Muscle of back (tissue), 11 donors: ENCODE results near the gene ARHGEF10L. TPM values are rescaled to one million over a fixed set of nuclear protein-coding genes. Genes with fewer than 3 reads are reported as not detected.

Source experiments
- DNase-seq, 3 donors: peaks; one replicate each; pipeline versions ENCODE4 v3.0.0 to v3.0.0-alpha.2; 2013
- polyA plus RNA-seq, 10 donors: library from polyadenylated mRNA; unstranded; fragments of 120-200 nt; gene quantifications; one replicate each; pipeline ENCODE4 v1.2.1, GENCODE V29; 2013; ENCODE audit not compliant: insufficient read length in 10 of 10

Gene ARHGEF10L
- polyA plus RNA-seq, 10 donors = 16.6 to 22.8 (median 19.6) TPM

DNA sequence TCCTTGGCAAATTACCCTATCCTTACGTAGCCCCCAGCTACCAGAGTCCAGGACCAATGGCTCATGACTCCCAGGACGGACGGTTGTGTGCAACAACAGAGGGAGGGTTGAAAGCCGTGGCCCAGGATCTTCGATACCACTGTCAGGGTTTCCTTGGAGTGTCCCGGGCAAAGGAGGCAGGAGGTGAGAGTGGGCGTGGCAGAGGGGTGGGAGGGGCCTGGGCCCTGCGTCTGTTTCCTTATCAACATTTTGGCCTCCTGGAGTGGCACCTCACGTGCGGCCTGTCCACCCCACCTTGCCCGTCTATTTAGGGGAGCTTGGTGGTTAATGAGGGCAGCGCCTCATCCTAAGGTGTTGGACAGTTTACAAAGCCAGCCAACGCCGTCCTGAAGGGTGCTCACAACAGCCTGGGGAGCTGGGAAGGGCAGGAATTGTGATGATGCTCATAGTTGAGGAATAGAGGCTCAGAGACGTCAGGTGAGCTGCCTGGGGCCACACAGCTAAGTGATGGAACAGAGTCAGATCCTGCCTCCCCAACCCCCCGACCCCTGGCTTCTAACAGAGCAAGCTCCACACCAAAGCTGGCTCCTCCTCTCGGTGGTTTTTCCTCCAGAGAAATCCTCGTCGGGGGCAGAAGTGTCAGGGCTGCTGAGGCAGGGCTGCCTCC is 17.4 kb upstream of the ARHGEF10L start:
- no peak for DNase-seq

DNA sequence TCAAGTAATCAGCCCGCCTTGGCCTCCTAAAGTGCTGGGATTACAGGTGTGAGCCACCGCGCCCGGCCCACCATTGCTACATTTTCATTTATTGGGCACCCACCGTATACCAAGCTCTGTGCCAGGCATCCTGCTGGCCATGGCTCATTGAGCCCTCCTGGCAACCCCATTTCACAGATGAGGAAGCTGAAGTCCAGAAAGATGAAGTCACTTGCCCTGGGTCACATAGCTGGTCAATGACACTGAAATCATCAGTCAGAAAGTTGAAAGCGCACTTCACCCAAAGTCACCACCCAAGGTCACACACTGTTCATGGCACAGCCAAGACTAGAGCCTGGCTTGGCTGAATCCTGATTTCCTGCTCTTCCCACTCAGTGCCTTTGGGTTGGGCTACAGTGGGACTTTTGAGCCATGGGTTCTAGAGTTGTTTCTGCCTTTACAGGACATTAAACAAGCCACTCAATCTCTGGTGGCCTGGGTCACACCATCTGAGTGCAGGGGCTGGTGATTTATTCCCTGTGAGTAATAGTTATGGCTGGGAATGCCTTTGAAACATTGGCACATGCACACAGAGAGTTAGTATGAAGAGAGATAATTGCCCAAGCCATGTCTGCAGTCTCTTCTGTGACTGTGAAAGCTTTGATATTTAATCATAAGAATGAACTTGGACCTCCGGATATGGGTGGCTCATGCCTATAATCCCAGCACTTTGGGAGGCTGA is 16.0 kb upstream of the ARHGEF10L start:
- DNase-seq = no peak

DNA sequence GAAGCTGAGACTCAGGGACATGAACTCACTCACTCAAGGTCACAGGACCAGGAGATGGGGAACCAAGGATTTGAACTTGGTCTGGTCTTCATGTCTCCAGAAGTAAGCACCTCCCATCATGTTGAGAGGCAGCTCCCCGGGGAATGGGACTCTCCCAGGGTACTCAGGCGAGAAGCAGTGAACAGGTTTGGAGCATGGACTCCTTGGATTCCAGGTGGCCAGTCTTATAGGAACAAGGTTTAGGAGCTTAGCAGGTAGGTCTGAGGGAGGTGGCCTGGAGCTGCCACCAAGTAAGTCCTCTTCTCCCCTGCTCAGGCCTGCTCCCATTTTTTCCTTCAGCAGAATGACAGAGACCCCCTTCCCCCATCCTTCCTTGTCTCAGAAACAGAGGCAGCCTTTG is 14.9 kb upstream of the ARHGEF10L start:
- no peak for DNase-seq

DNA sequence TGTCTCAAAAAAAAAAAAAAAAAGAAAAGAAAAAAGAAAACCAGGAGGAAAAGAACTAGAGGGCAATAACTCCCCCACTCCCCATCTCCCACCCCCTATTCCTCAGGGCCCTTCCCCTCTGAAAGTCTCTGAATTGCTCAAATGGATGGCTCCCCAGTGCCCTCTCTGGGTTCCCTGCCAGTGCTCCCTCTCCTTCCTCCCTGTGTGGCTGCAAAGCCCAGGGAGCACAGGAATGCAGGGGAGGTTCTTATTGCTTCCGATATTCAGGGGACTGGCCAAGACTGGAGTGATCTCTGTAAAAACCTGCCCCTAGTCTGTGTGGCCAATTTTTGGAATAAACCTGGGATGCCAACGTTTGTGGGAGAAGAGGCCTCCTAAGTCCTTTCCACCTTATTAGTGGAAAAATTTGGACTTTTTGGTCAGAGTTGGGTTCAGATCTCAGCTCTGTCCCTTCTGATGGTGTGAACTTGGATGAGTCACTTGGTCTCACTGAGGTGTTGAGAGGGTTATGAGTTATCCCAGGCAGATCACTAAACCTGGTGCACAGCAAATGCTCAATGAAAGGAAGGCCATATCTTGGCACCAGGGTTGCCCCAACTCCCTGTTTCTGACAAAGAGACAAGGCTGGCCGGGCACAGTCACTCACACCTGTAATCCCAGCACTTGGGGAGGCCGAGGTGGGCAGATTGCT is 13.4 kb upstream of the ARHGEF10L start:
- DNase-seq = no peak

DNA sequence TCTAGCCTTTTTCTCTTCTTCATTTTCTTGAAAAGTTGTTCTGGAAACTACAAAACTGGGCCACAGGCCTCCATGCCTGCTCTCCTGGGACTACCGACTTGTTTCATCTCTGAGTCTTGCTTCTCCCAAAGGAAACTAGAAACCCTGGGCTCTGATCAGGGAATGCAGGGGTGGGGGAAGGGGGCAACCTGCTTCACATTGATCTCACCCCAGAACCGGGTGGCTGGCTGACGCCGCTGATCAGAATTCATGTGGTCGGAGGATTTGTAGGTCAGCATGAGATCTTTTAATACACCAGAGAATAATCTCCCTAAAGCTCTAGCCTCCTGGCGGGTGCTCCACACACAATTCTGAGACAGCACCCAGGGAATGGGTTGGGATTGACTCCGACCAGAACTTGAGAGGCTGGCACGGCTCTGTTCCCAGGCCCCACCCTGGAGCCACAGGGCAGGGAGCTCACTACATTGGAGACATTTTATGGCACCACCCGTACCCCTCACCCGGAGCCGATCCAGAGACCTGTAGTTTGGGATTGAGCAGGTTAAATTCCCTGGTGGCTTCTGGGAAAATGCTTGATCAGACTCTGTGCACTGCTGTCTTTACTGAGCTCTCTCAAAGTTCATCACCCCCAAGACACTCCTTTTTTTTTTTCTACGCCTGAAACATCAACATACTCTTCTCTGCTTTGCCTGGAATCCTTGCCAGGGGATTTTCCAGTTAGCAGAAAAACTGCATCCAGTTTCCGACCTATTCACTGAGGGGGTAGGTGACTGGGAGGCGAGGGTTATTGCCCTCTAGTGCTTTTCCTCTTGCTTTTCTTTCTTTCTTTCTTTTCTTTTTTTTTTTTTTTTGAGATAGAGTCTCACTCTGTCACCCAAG is 12.2 kb upstream of the ARHGEF10L start:
- peak in 1 of 3 donors; percentile 50 for DNase-seq

DNA sequence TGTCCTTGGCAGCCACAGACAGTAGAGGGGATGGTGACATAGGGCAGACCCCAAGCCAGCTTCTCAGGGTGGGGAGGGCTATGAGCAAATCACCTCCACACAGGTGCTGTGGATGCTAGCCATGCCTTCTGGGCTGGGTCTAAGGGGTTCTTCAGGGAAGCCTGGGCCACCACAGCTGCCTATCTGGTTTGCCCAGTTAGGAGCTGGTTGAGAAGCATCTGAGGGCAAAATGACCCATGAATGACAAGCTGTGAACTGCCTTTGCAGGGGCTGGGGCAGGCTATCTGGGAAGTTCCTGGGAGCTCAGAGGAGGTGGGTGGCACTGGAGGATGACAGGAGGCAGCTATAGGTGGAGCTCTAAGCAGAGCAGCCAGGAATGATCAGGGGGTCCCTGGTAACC is 10.1 kb upstream of the ARHGEF10L start:
- DNase-seq = no peak

DNA sequence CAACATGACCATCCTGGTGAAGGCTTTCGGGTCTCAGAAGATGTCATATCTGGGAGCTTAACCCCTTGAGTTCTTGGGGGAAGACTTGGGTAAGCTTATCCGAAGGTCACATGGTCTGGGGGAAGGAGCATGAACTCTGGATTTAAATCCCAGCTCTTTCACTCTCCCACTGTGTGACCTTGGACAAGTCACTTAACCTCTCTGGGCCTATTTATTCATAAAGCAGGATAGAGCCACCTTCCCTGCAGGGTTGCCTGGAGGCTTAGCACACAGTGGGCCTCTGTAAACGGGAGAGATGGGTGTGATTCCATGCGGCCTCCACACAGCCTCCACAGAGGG is 8.2 kb upstream of the ARHGEF10L start:
- DNase-seq = no peak

DNA sequence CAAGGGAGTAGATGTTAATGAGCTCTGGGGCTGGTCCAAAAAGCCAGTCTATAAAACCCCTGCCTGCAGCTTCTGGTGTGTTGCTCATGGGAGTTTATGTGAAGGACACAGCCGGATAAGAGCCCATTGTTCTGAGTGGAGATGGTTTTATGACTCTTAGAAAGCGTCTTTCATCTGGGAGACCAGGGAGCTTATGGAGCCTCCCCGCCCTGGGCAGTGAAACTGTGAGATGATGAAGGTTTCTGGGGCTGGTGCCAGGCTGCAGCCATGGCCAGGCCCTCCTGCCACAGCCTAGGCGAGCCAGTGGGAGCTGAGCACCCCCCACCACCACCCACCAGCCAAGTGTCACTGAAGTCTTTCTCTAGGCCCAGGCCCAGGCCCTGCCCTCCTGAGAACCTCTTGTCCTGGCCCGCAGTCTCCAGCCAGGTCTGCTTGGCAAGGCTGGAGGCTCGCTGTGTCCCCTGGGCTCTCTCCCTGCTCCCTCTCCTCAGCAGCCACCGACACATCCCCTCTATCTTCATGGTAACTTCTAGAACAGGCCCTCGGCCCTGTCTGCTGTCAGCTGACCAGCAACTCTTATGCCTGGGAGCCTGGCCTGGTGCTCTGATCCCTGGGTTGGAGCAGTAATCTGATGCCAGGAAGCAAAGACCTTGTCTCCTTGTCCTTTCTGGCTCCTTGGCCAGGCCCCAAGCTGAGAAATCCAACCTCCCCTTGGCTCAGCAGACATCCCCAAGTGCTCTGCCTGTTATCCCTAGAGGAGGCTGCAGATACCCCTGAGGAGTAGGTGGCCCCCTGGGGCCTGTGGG is 7.6 kb upstream of the ARHGEF10L start:
- DNase-seq = peak in 2 of 3 donors; percentile 23 to 48

DNA sequence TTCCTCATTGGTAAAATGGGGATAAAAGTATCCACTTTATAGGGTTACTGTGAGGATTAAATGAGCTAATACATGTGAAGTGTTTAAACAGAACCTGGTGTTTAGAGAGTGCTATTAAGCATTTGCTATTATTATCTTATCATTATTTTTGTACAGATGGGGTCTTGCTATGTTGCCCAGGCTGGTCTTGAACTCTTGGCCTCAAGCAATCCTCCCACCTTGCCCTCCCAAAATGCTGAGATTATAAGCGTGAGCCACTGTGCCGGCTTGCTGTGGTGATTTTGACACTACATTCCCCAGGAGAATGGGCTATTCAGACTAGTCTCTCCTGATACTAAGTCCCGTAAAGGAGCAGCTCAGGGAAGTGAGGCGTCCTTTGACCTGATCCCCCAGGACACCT is 6.3 kb upstream of the ARHGEF10L start:
- DNase-seq = no peak

DNA sequence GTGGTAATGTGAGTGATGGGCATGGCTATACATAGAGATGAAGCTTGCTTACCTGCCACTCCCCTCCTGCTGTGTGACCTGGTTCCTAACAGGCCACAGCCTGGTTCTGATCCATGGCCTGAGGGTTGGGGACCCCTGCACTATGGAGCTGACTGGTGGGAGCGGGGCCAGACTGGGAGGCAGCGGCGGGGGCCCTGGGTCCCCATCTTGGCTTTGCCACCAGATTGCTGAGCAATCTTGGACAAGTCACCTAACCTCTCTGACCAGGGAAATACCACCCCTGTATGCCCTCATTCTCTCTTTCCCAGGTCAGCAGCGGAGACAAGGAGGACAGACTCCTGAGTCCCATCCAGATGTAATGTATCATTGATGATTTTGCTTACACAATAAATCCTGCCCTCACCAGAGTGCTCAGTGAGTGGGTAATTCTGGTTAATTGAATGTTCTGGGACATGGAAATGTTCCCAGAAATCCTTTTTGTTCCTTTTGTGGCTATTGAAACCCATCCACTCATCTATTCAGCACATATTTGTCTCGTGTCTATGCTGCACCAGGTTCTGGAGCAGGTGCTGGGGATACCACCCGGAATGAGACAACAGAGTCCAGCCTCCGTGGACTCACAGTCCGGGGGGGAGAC is 4.1 kb upstream of the ARHGEF10L start:
- DNase-seq = no peak

DNA sequence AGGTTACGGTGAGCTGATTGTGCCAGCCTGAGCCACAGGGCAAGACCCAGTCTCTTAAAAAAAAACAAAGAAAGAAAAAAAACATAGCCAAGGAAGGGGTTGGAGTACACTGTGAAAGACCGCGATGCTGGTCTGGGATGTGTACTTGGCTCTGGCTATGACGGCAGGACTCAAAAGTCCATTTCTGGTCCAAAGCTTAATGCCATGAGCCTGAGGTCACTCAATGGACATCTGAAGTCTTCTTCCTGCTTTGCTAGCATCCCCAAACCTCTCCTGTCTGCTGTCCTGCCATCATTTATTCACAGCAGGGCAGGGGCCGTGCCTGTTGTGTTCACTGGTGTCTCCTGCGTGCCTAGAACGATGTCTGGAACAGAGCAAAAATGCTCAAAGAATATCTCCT is 1.5 kb upstream of the ARHGEF10L start:
- DNase-seq = peak in 1 of 3 donors; percentile 42

DNA sequence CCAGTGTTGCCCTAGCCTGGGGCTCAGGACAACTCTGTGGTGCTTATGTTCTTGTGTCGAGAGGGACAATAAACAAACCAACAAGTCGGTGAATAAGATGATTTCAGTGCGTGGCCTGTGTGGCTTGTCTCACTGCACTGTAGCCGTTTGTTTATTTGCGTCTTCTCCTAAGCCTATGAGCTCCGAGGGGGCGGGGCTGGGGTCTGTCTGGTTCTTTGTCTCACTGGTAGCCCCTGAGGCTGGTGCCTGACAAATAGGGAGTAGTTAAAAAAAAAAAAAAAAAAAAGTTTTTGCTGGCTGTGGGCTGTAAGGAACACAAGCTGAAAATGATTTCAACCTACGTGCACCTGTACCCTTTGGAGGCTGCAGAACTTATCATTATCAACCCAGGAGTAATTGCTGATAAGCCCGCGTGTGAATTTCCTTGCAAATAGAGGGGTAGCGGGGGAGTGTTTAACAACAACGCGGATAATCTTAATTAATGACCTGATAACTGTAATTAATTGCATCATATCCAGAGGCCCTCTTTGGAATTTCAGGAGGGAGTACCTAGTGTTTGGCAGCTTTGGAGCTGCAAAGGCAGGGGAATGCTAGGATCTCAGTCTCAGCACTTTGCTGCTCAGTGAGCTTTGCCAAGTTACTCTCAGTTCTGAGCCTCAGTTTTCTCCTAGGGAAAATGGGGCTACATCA is 925 bp upstream of the ARHGEF10L start:
- peak in 2 of 3 donors; percentile 42 to 67 for DNase-seq

DNA sequence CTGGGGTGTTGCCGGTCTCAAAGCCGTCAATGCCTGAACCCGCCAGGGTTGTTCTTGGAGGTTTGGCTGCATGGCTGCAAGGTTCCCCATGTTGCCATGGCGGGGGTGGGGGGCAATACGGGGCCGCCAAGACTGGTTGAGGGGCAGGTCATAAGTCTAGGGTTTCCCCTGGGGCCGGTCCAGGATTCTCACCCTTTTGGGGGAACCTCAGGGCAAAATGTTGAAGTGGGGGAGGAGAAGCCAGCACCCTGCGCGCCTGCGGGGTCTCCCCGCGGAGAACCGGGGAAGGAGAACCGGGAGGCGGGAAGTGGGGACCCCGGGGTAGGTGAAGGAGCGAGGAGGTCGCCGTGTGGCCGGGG is 401 bp upstream of the ARHGEF10L start:
- DNase-seq = no peak

DNA sequence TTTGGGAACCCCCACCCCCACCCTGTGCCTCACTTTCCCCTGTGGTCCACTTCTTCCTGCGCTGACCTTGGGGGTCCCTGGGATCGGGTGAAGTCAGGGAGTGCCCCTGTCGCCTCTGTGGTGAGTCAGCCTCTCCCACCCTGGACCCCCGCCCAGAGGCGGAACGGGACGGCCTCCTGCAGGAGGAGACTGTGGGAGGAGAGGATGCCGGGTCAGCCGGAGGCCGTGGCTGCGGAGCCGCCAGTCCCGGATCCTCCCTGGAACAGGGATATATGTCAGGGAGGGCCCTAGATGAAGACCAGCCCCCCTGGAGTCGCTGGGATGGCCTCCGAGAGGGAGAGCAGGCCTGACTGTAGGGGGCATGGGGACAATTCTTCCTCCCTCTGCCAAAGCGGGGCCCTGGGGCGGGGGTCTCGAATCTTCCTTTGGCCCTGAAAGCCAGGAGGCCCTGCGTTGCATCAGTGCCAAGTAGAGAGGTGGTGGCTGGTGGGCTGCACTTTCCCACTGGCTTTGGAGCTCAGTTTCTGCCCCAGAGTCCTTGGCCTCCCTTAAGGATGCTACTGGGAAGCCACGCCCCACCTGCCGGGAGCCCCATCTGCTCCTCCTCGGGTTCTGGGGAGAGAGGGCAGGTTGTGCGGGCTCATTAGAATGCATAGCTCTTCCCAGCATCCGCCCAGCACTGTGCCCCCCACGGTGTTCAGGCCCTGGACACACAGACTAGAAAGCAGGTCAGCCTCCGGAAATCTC is 930 bp downstream of the ARHGEF10L start:
- DNase-seq = peak; percentile 64 to 95 (median 91)

DNA sequence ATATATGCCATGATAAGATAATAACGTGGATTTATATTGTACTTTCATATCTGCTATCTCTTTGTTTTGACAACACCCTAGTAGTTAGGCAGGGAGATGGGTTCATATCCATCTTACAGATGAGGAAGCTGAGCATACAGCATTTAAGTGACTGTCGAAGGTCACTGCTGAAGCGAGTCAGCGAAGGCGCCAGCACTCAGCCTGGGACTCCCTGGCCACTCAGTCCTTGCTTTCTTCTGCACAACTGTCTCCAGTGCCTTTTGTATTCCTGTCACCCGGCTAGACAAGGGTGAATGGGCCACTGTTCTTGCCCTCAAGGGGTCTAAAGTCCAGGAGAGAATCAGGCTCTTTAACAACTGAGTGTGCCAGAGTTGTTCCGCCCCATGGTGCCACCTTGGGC is 3.1 kb downstream of the ARHGEF10L start:
- no peak for DNase-seq

DNA sequence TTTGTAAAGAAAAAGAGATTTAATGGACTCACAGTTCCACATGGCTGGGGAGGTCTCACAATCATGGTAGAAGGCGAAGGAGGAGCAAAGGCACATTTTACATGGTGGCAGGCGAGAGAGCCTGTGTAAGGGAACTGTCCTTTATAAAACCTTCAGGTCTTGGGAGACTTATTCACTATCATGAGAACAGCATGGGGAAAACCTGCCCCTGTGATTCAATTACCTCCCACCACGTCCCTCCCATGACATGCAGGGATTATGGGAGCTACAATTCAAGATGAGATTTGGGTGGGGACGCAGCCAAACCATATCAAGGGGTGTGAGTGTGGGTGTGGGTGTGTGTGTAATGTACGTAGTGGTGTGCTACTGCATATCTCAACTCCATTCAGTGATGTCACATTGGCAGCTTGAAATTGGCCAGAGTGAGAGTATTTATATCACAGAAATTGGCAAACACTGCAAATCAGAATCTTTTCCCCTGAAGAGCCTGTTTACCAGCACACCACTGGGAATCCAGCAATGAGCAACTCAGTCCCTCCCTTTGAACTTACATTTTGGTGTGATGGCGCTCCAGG is 5.4 kb downstream of the ARHGEF10L start:
- no peak for DNase-seq

DNA sequence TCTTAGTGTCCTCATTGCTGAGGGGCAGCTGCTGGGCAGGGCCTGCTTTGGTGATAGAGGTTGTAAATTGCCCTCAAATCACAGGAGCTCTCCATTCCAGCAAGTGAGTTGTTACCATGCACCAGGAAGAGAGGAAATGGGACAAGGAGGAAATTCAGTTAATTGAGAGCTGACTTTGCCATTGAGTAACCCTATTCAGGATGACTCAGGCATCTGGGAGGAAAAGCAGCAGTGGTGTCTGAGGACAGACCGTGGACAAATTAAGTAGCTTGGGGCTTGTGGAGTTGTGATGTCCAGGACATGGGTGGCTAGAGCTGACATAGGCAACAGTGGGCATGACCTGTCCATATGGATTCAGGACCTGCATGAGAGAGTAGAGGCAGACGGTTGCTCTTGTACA is 5.9 kb downstream of the ARHGEF10L start:
- no peak for DNase-seq

DNA sequence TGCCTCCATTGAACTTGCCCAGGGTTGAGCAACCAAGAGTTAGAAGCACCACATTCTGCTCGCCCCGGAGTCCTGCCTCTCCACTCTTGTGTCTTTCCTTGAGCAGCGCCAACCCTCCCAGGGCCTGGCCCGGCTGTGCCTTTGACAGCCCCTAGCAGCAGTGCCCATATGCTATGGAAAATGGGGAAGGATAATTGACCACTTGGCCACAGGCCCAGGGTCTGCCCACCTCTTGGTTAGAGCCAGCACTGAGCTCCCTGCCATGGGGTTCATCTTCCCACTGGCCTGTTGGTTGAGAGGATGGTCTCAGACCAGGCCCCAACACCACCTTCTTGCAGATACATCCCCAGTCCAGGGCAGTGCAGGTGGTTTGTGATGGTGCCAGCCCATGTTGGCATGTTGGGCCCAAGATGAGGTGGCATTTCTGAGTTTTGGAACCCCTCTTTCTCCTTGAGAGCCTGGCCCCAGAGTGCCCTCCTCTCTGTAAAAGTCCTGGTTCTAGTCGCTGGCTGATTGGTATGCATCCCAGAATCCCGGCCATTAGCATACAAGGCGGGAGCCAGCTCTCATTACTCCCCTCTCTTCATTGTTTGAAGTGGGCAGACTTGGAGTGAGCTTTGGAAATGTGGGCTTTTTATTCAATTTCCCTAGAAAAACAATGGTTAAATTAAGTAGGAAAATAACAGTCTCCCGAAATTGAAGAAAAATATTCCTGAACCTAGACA is 7.6 kb downstream of the ARHGEF10L start:
- DNase-seq = no peak
